Activated CD8-positive, alpha-beta memory T cell treated with anti-CD3 and anti-CD28 coated beads, Interleukin-2, amount 50 U/mL, for 48 hours (primary cell): ENCODE measurements around the gene ALDOC.

Experiments
- DNase-seq: peaks from one replicate; pipeline ENCODE4 v3.0.0-alpha.2; 2020

Gene ALDOC

GRCh38 chr17:28530250-28530649, 46.4 kb downstream of the ALDOC start:
- DNase-seq = no peak

- no peak for DNase-seq
Observed at GRCh38 chr17:28529013-28529400, 47.7 kb downstream of the ALDOC start.

- DNase-seq = no peak
Observed at GRCh38 chr17:28528327-28529012, 48.2 kb downstream of the ALDOC start.

- no peak for DNase-seq
Observed at GRCh38 chr17:28527859-28528258, 48.8 kb downstream of the ALDOC start.

- no peak for DNase-seq
Observed at GRCh38 chr17:28527181-28527681, 49.5 kb downstream of the ALDOC start.

GRCh38 chr17:28526381-28526780, 50.3 kb downstream of the ALDOC start:
- no peak for DNase-seq

GRCh38 chr17:28524476-28525424, 51.9 kb downstream of the ALDOC start:
- DNase-seq = no peak

GRCh38 chr17:28523876-28524275, 52.8 kb downstream of the ALDOC start:
- no peak for DNase-seq

- no peak for DNase-seq
Observed at GRCh38 chr17:28523186-28523585, 53.5 kb downstream of the ALDOC start.
